Stimulated activated CD4-positive, alpha-beta T cell treated with anti-CD3 and anti-CD28 coated beads, Interleukin-2, amount 100 ng/mL, for 4 hours (primary cell): Measurements from ENCODE around the gene FNIP2.
"Not testable (repeated sequence)": the region's sequence is repeated elsewhere in the genome, so short reads cannot be mapped to it uniquely, and the experiment has no call there.

ENCODE experiments used
- DNase-seq: peaks from one replicate; pipeline ENCODE4 v3.0.0-alpha.2; 2020; ENCODE audit warnings: low read depth

FNIP2 gene

GRCh38 chr4:158768555-158769174, at the start of gene FNIP2:
FNIP2 (plus strand) TSS chr4:158769026; CDS start chr4:158769213, 187 bp downstream.
- DNase-seq, result peak; percentile 49

GRCh38 chr4:158721680-158722079, 47.1 kb upstream of the FNIP2 start:
- DNase-seq, result no peak

GRCh38 chr4:158722291-158722916, 46.4 kb upstream of the FNIP2 start:
- DNase-seq, result peak; percentile 7

- DNase-seq, result peak; percentile 70
Observed at GRCh38 chr4:158722917-158723793, 45.7 kb upstream of the FNIP2 start, which contains the start of gene PPID. PPID (minus strand) TSS chr4:158723396; CDS start chr4:158723288, 108 bp downstream.

DNA sequence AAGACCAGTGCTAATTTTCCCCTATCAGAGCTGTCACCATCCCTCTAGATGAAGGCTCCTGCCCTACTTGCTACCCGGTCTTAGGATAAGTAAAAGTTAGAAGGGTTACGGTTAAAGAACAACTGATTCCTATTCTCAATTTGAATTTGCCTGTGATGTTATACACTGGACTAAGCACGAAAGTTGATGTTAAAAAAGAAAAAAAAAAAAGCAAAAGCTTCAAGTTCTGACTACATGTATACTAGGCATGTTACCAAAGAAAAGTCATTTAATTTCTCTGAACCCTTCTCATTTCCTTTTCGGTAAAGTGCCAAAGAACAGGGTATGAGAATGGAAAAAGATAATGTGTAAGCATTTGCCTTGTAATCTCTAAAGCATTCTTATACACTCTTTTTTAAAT, 44.2 kb upstream of the FNIP2 start:
- no peak for DNase-seq

- no peak for DNase-seq
Observed at GRCh38 chr4:158726633-158727032, 42.2 kb upstream of the FNIP2 start.

GRCh38 chr4:158728236-158728635, 40.6 kb upstream of the FNIP2 start:
- DNase-seq, result no peak

DNA sequence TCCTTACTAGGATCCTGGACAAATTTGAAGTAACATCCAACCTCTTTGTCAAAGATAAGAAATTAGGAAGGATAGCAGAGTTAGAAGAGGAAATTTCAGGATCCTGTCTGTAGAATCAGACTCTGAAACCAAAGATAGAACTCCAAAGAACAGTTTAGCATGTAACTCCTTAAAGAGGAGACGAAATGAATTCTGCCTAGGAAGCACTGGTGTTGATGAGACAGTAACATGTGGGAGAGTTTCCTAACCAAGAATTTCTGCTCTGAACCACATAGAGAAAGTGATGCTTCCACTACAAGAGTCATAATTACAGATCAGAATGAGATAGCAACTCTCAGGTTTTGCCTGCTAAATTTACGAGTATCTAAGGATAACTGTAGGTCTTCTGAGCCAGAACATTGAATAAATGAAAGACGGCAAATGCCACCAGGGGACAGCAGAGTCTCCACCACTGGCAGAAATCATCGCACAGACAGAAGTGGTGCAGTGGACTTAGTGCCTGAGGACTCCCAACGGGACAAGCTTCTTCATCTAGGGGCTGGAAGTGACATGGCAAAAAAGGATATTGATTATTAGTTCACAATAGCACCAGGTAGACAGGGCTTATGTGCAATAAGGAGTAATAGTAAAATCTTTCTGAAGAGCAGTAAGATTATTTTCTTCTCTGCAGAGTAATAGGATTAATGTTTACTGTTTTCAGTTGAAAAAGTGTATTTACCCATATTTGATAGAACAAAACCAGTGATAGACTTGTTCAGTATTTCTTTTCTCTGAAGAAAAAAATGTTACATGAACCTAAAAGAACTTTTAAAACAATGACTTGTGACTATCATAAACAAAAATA, 38.9 kb upstream of the FNIP2 start:
- peak; percentile 32 for DNase-seq

DNA sequence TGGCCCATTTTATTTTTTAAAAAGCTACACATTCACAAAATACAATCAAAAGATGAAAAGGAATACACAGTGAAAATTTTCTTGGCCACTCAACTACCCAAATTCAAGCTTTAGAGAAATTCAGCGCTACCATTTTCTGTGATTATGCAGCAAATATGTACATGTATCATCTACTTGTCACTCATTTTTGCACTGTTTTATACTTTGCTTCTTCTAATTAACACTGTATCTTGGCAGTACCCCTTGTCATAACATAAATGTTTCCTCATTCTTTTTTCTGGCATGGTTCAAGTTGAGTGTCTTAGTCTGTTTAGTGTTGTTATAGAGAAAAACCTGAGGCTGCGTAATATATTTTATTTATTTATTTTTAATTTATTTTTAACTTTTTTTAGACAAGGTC, 30.0 kb upstream of the FNIP2 start:
- no peak for DNase-seq

- DNase-seq, result no peak
Observed at GRCh38 chr4:158739600-158739999, 29.2 kb upstream of the FNIP2 start.

DNA sequence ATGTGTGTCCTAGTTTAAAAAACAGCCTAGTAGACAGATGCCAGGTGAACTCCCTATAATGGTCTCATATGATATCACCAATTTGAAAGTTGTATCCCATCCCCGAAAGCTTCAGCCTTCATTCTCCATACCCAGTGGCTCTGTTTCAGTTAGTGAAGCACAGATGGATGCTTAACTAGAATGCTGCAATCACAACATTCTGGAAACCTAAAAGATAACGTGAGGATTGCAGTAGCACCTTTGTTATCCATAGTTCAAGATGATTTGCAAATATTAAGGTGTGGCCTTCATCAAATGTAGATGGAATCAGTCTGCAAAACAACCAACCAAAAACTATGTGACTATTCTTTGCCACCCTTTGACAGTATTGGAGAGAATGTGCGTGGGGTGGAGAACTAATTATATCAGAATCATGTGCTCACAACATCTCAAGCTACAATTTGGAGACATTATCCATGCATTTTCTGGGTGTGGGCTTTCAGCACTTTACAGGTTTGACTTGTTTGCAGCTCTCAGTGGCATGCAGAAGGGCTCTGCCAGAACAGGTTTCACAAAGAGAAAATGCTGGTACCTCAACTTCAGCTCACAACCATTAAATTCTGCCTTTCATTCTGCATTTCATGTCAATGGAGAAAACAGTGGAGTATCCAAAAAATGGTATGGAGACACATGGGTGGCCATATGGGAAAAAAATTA, 27.4 kb upstream of the FNIP2 start:
- no peak for DNase-seq

DNA sequence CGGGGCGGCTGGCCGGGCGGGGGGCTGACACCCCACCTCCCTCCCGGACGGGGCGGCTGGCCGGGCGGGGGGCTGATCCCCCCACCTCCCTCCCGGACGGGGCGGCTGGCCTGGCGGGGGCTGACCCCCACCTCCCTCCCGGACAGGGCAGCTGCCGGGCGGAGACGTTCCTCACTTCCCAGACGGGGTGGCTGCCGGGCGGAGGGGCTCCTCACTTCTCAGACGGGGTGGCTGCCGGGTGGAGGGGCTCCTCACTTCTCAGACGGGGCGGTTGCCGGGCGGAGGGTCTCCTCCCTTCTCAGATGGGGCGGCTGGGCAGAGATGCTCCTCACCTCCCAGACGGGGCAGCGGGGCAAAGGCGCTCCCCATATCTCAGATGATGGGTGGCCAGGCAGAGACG, 22.3 kb upstream of the FNIP2 start:
- DNase-seq, result not testable (repeated sequence)

- no peak for DNase-seq
Observed at GRCh38 chr4:158750379-158750778, 18.4 kb upstream of the FNIP2 start.

DNA sequence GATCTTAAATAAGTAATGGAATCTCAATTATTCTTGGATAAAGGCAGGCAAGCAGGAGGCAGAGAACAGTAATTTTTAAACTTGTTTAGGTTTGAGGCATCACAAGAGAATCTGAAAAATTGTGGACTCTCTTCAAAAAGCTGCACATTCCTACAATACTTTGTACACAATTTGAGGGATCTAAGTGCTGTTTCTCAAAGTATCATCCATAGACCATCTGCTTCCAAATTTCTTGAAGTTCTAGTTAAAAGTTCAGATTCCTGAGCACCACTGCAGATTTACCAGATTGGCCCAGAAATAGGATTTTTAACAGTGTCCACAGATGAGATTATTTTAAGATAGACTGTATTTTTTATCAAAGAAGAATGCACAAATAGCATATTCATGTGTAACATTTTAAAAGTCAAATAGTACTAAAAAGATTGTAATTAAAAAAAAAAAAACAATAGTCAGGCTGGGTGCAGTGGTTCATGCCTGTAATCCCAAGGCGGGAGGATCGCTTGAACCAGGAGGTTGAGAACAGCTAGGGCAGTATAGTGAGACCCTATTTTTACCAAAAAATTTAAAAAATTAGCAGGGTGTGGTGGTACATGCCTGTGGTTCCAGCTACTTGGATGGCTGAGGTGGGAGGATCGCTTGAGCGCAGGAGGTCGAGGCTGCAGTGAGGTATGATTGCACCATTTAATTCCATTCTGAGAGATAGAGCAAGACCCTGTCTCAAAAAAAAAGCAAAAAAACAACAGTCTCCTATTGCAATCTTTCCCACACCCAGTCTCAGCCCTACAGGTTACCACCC, 14.2 kb upstream of the FNIP2 start:
- DNase-seq, result no peak

DNA sequence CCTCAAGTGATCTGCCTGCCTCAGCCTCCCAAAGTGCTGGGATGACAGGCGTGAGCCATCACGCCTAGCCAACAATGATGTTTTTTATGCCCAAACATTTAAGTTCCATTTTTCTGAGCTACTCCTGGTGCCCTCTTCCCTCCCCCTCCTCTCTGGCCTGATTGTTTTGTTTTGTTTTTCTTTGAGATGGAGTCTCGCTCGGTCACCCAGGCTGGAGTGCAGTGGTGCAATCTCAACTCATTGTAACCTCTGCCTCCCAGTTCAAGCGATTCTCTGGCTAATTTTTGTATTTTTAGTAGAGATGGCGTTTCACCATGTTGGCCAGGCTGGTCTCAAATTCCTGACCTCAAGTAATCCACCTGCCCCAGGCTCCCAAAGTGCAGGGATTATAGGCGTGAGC, 13.0 kb upstream of the FNIP2 start:
- DNase-seq, result not testable (repeated sequence)

- DNase-seq, result no peak
Observed at GRCh38 chr4:158756588-158756987, 12.2 kb upstream of the FNIP2 start.

- no peak for DNase-seq
Observed at GRCh38 chr4:158758142-158758541, 10.7 kb upstream of the FNIP2 start.

GRCh38 chr4:158758703-158759102, 10.1 kb upstream of the FNIP2 start:
- no peak for DNase-seq

DNA sequence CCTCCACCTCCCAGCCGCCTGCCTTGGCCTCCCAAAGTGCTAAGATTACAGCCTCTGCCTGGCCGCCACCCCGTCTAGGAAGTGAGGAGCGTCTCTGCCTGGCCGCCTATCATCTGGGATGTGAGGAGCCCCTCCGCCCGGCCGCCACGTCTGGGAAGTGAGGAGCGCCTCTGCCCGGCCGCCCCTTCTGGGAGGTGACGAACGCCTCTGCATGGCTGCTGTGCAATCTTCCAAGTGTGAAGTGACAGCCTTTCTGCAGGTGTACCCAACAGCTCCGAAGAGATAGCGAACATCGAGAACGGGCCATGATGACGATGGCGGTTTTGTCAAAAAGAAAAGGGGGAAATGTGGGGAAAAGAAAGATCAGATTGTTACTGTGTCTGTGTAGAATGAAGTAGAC, 9.3 kb upstream of the FNIP2 start:
- not testable (repeated sequence) for DNase-seq

GRCh38 chr4:158760866-158761265, 8.0 kb upstream of the FNIP2 start:
- DNase-seq, result no peak

- no peak for DNase-seq
Observed at GRCh38 chr4:158762553-158762952, 6.3 kb upstream of the FNIP2 start.
